Lower leg skin (tissue), 4 donors: Measurements from ENCODE around the gene DNAJC17. TPM values are rescaled to one million over a fixed set of nuclear protein-coding genes. Genes with fewer than 3 reads are reported as not detected.

Experiments
- DNase-seq, 2 donors: peaks; one replicate each; pipeline ENCODE4 v3.0.0-alpha.2; 2019; ENCODE audit warnings: low spot score in 2 of 2
- H3K4me3 ChIP-seq: fragments of 200-600 bp; sonication (generic); 2 replicates; pipeline ENCODE4 v1.5.1; 2017; ENCODE audit warnings: mild to moderate bottlenecking, low read depth; ENCODE audit not compliant: poor library complexity, severe bottlenecking
- POLR2A ChIP-seq, 2 donors: fragments of 450-650 bp; IDR thresholded peaks; one replicate each; pipeline ENCODE4 v1.6.1; 2016 to 2017; ENCODE audit warnings: antibody characterized with exemption in 2 of 2, mild to moderate bottlenecking in 1 of 2, moderate library complexity in 1 of 2
- WGBS, 2 donors: methylation state at CpG; one replicate each; pipeline ENCODE4 v1.1.5; 2018; 5-methylcytosine and 5-hydroxymethylcytosine counted together
- intact Hi-C: fragments of 100-400 bp; cut with DNase I; formaldehyde crosslinking; loops from one replicate; pipeline ENCODE4 v1.15.0; 2023; ENCODE audit warnings: low total_unique reads
- total RNA-seq, 4 donors: library from RNA; depleted of rRNA; stranded (reverse); fragments of >200 nt; gene quantifications; one replicate each; pipeline ENCODE4 v1.1.0, GENCODE V29; 2016
- TF ChIP-seq, protein P1 (sequence below), 3 donors: fragments of 450-650 bp; IDR thresholded peaks; one replicate each; pipeline ENCODE4 v1.5.1; 2016; ENCODE audit warnings: antibody characterized with exemption in 3 of 3, mild to moderate bottlenecking in 3 of 3, moderate library complexity in 2 of 3

Gene DNAJC17
- total RNA-seq, 4 donors from 2014 or later, result 16.5 to 53.1 (median 29.3) TPM

DNA sequence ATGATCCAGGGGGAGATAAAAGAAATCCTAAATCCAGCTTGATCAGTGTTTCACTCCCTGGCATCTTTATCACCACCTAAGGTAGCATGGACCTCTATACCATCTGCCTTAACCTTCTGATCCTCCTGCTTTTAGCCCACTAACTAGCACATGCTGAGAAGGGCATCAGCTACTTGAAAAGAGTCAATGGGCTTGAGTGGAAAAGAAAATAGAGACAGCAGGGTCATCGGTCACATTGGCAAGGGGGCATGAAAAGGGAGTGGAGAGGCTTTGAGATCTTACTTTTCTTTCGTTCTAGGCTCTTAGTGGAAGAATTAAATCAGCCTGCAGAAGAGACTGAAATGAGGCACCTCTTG, 623 bp downstream of the DNAJC17 start:
- H3K4me3 ChIP-seq, result peak overlapping the region; percentile 94
- WGBS, 2 donors, result 0 to 2% methylated on average over 2 of the region's 2 CpGs
- no peak for TF ChIP-seq POLR2A (IDR thresholded peaks at IDR 0.05)
- TF ChIP-seq, protein P1, sequence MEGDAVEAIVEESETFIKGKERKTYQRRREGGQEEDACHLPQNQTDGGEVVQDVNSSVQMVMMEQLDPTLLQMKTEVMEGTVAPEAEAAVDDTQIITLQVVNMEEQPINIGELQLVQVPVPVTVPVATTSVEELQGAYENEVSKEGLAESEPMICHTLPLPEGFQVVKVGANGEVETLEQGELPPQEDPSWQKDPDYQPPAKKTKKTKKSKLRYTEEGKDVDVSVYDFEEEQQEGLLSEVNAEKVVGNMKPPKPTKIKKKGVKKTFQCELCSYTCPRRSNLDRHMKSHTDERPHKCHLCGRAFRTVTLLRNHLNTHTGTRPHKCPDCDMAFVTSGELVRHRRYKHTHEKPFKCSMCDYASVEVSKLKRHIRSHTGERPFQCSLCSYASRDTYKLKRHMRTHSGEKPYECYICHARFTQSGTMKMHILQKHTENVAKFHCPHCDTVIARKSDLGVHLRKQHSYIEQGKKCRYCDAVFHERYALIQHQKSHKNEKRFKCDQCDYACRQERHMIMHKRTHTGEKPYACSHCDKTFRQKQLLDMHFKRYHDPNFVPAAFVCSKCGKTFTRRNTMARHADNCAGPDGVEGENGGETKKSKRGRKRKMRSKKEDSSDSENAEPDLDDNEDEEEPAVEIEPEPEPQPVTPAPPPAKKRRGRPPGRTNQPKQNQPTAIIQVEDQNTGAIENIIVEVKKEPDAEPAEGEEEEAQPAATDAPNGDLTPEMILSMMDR (IDR thresholded peaks at IDR 0.05), result no peak
- intact Hi-C loops, result no loop called here
- DNase-seq, result no peak

DNA sequence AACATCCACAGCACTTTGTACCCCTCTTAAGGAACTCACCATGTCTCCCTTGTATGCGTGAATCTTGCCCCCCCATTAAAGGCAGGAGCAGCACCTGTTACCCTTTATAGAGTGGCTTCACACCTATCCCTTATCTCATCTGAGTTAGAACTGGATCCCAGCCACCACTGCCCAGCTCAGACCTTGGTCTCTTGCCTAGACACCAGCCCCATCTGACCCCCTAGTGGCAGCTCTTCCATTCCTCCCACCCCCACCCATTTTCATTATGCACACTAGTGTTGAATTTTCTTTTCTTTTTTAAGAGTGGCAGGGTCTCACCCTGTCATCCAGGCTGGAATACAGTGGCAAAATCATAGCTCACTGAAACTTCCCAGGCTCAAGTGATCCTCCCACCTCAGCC, 3.6 kb downstream of the DNAJC17 start:
- intact Hi-C loops, result no loop called here
- no peak for DNase-seq
- H3K4me3 ChIP-seq, result no peak overlapping the region
- WGBS, 2 donors, result 90 to 96% methylated on average over 1 of the region's 1 CpG
- TF ChIP-seq, protein P1 (IDR thresholded peaks at IDR 0.05), result no peak
- no peak for TF ChIP-seq POLR2A (IDR thresholded peaks at IDR 0.05)

DNA sequence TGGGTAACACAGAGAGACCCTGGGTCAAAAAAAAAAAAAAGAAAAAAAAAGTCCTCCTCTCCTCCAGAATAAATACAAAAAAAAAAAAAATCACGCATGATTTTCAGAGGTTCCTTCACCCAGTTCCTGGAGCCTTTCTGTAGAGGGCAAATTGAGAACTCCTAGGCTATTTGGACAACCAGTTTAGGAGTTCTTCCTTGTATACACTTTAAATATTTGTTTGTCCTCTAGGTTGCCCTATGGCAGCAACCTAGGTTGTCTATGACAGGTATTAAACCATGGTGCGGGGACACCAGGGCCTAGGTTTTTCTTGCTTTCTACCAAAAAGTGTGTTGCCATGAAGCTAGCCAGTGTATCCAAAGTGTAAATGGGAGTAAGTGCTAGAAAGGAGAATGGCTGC, 4.2 kb downstream of the DNAJC17 start:
- WGBS, 2 donors, result 90 to 94% methylated on average over 2 of the region's 2 CpGs
- intact Hi-C loops, result no loop called here
- TF ChIP-seq POLR2A (IDR thresholded peaks at IDR 0.05), result no peak
- TF ChIP-seq, protein P1 (IDR thresholded peaks at IDR 0.05), result no peak
- DNase-seq, result no peak
- no peak overlapping the region for H3K4me3 ChIP-seq

DNA sequence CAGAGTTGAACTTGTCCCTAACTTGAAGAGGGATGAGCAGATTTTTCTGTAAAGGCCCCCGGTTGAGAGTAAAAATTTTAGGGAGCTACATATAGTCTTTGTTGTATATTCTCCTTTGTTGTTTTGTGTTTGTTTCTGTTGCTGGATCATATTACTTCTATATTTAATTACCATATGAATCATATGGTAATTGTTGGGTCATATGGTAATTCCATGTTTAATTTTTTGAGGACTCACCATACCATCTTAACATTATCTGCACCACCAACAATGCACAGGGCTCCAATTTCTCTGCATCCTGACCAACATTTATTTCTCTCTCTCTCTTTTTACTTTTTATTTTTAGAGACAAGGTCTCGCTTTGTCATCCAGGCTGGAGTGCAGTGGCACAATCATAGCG, 7.8 kb downstream of the DNAJC17 start:
- H3K4me3 ChIP-seq, result no peak overlapping the region
- TF ChIP-seq, protein P1 (IDR thresholded peaks at IDR 0.05), result no peak
- no peak for TF ChIP-seq POLR2A (IDR thresholded peaks at IDR 0.05)
- no peak for DNase-seq
- WGBS, 2 donors, result 85 to 88% methylated on average over 3 of the region's 3 CpGs
- intact Hi-C loops, result no loop called here

DNA sequence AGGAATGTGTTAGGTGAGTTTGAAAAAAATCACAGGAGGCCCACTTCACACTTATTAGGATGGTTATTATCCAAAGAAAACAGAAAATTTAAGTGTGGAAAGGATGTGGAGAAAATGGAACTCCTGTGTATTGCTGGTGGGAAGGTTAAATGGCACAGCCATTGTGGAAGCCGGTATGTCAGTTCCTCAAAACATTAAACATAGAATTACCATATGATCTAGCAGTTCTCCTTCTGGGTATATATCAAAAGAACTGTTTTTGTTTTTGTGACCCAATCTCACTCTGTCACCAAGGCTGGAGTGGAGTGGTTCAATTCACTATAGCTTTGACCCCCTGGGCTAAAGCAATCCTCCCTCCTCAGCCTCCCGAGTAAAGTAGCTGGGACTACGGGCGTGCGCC, 10.8 kb downstream of the DNAJC17 start:
- no peak for DNase-seq
- no peak overlapping the region for H3K4me3 ChIP-seq
- 88 to 95% methylated on average over 5 of the region's 5 CpGs for WGBS, 2 donors
- intact Hi-C loops, result no loop called here
- TF ChIP-seq, protein P1 (IDR thresholded peaks at IDR 0.05), result no peak
- no peak for TF ChIP-seq POLR2A (IDR thresholded peaks at IDR 0.05)

DNA sequence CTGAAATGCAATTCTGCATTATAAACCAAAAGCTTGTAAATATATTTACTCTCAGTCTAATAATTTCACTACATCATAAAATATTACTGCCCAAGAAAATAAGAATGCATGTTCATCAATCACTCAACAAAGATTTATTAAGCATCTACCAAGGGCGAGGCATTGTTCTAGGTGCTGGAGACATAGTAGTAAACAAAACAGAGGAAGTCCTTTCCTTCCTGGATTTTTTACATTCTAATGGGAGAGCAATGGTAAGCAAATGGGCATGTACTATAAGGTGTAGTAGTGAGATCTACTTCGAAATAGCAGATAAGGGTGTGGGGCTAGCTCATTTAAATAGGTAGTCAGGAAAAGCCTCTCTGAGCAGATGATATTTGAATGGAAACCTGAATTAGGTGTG, 11.2 kb downstream of the DNAJC17 start:
- no peak for DNase-seq
- intact Hi-C loops, result no loop called here
- no peak for TF ChIP-seq POLR2A (IDR thresholded peaks at IDR 0.05)
- TF ChIP-seq, protein P1 (IDR thresholded peaks at IDR 0.05), result no peak
- H3K4me3 ChIP-seq, result no peak overlapping the region
- WGBS, 2 donors, result 60 to 72% methylated on average over 2 of the region's 2 CpGs
